Endothelial cell of umbilical vein (primary cell): Measurements from ENCODE around the gene DAGLB. TPM values are rescaled to one million over a fixed set of nuclear protein-coding genes. Genes with fewer than 3 reads are reported as not detected.

Experiments used
- BruUV-seq: library from RNA; stranded (reverse); fragments of 400-500 nt; replicated peaks from 2 replicates; lab custom pipeline; 2021; lab: Mats Ljungman, UMichigan
- CTCF ChIA-PET: fragments of 300-600, 350-600 bp; sonication (Branson Sonifier 250); formaldehyde crosslinking; loops from one replicate; lab custom pipeline; 2021; ENCODE audit warnings: antibody characterized with exemption, inconsistent platforms; lab: Charles Lee
- POLR2A ChIA-PET: fragments of 300-600, 350-600 bp; sonication (Branson Sonifier 250); formaldehyde crosslinking; loops from one replicate; lab custom pipeline; 2021; ENCODE audit warnings: antibody characterized with exemption, inconsistent platforms; lab: Charles Lee
- DNase-seq: peaks from one replicate; pipeline ENCODE4 v3.0.0-alpha.2; 2011; ENCODE audit warnings: low read depth, low spot score
- FAIRE-seq: peaks from 2 replicates; lab custom pipeline; 2011; peaks lifted over from hg19 to GRCh38; lab: Jason Lieb, UNC
- H2AFZ ChIP-seq: 2 replicates; pipeline ENCODE4 v1.6.0; 2012; ENCODE audit warnings: low read depth, low read length, control low read depth, inconsistent platforms
- H3K27ac ChIP-seq: 2 replicates; pipeline ENCODE4 v1.5.1; 2011; ENCODE audit warnings: low read depth, mild to moderate bottlenecking, control low read depth, low read length, moderate library complexity; ENCODE audit not compliant: insufficient read depth
- H3K27me3 ChIP-seq, 2 experiments: 2 replicates each; pipeline versions ENCODE4 v1.6.0 to v1.6.1; 2011; ENCODE audit warnings: low read length in 2 of 2, mixed read lengths in 1 of 2; ENCODE audit not compliant: control insufficient read depth in 2 of 2, insufficient read depth in 2 of 2
- H3K36me3 ChIP-seq, 2 experiments: 2 replicates in 1 of 2; 3 replicates in 1 of 2; pipeline ENCODE4 v1.5.1; 2011; ENCODE audit warnings: low read length in 2 of 2, mild to moderate bottlenecking in 1 of 2, moderate library complexity in 1 of 2; ENCODE audit not compliant: control insufficient read depth in 2 of 2, insufficient read depth in 2 of 2; ENCODE audit errors: extremely low read depth in 1 of 2
- H3K4me1 ChIP-seq: 3 replicates; pipeline ENCODE4 v1.5.1; 2011; ENCODE audit warnings: mild to moderate bottlenecking, low read length; ENCODE audit not compliant: control insufficient read depth, insufficient read depth; ENCODE audit errors: extremely low read depth
- H3K4me2 ChIP-seq: 2 replicates; pipeline ENCODE4 v1.6.1; 2011; ENCODE audit warnings: low read length, control low read depth, mixed read lengths; ENCODE audit not compliant: insufficient read depth
- H3K4me3 ChIP-seq, 3 experiments: fragments of 200-600 bp in 1 of 3; sonication (generic), shearing (Covaris generic) in 1 of 3; replicated peaks in 1 of 3; 2 replicates each; pipeline ENCODE4 v1.5.1; 2011 to 2016; ENCODE audit warnings: control low read depth in 3 of 3, low read length in 3 of 3, mild to moderate bottlenecking in 2 of 3, inconsistent platforms in 1 of 3, low read depth in 1 of 3, moderate library complexity in 1 of 3; ENCODE audit not compliant: insufficient read depth in 1 of 3
- H3K79me2 ChIP-seq: 2 replicates; pipeline ENCODE4 v1.6.0; 2012; ENCODE audit warnings: low read length, inconsistent platforms; ENCODE audit not compliant: control insufficient read depth, insufficient read depth
- H3K9ac ChIP-seq: replicated peaks from 2 replicates; pipeline ENCODE3; 2011; ENCODE audit warnings: low read length, control low read depth; ENCODE audit not compliant: insufficient read depth; ENCODE audit errors: extremely low read depth
- H3K9me1 ChIP-seq: replicated peaks from 3 replicates; pipeline ENCODE4 v1.6.0; 2011; ENCODE audit warnings: mild to moderate bottlenecking, low read length; ENCODE audit not compliant: control insufficient read depth, insufficient read depth; ENCODE audit errors: extremely low read depth
- H3K9me3 ChIP-seq: replicated peaks from 2 replicates; pipeline ENCODE4 v1.5.1; 2012; ENCODE audit warnings: low read length, inconsistent platforms; ENCODE audit not compliant: control insufficient read depth, insufficient read depth
- H4K20me1 ChIP-seq: replicated peaks from 2 replicates; pipeline ENCODE3; 2011; ENCODE audit warnings: mild to moderate bottlenecking, low read length; ENCODE audit not compliant: control insufficient read depth, insufficient read depth; ENCODE audit errors: extremely low read depth
- CTCF ChIP-seq, 2 donors: IDR thresholded peaks; 1 replicate in 1 of 2; 2 replicates in 1 of 2; pipeline ENCODE4 v1.5.1; 2011; ENCODE audit warnings: low read length in 2 of 2, mild to moderate bottlenecking in 2 of 2, moderate library complexity in 2 of 2, control low read depth in 1 of 2, inconsistent platforms in 1 of 2, low read depth in 1 of 2; ENCODE audit not compliant: insufficient read depth in 1 of 2; ENCODE audit errors: extremely low read depth in 1 of 2
- EZH2 ChIP-seq: IDR thresholded peaks from 2 replicates; pipeline ENCODE4 v1.6.1; 2012; ENCODE audit warnings: borderline replicate concordance, low read depth, mild to moderate bottlenecking, moderate library complexity, low read length, inconsistent platforms; ENCODE audit not compliant: severe bottlenecking
- FOS ChIP-seq: IDR thresholded peaks from 2 replicates; pipeline ENCODE4 v1.6.1; 2011; ENCODE audit warnings: mild to moderate bottlenecking, low read length, moderate library complexity, borderline replicate concordance; ENCODE audit not compliant: insufficient read depth
- GATA2 ChIP-seq: IDR thresholded peaks from 2 replicates; pipeline ENCODE4 v1.7.0; 2011; ENCODE audit warnings: low read depth, mild to moderate bottlenecking, moderate library complexity, mixed read lengths, low read length; ENCODE audit not compliant: insufficient read length, insufficient read depth
- JUN ChIP-seq: IDR thresholded peaks from 2 replicates; pipeline ENCODE4 v1.6.1; 2011; ENCODE audit warnings: borderline replicate concordance, low read depth; ENCODE audit not compliant: insufficient read length, insufficient read depth
- MAX ChIP-seq: IDR thresholded peaks from 2 replicates; pipeline ENCODE4 v1.6.1; 2011; ENCODE audit not compliant: insufficient read depth, insufficient read length
- MYC ChIP-seq: IDR thresholded peaks from one replicate; pipeline ENCODE4 v1.6.1; 2011; ENCODE audit warnings: mild to moderate bottlenecking, low read depth, low read length
- POLR2A ChIP-seq: IDR thresholded peaks from 2 replicates; pipeline ENCODE4 v1.6.1; 2012; ENCODE audit warnings: low read depth, mild to moderate bottlenecking, control low read depth, low read length
- POLR2AphosphoS5 ChIP-seq: IDR thresholded peaks from 2 replicates; pipeline ENCODE4 v1.6.1; 2012; ENCODE audit warnings: low read depth, mild to moderate bottlenecking, control low read depth, low read length, moderate library complexity; ENCODE audit not compliant: insufficient read depth
- dilution Hi-C: fragments of 300-500 bp; cut with MboI; formaldehyde crosslinking; loops from one replicate; pipeline ENCODE4 v1.15.0; 2019; ENCODE audit warnings: low sequenced_read_pairs; ENCODE audit not compliant: extremely low pct_ligation_motif_present
- intact Hi-C: fragments of 100-400 bp; cut with micrococcal nuclease; formaldehyde crosslinking; loops from one replicate; pipeline ENCODE4 v1.10.0; 2022
- polyA plus RNA-seq, 4 experiments: library from polyadenylated mRNA; depleted of rRNA in 3 of 4; stranded (reverse) in 3 of 4; unstranded in 1 of 4; fragments of >200 nt; gene quantifications; 2 replicates each; pipeline versions ENCODE4 v1.2.1 to v1.2.3, GENCODE V29; 2011 to 2012; ENCODE audit warnings: missing spikeins in 1 of 4
- total RNA-seq: library from RNA; stranded (reverse); gene quantifications from 2 replicates; pipeline ENCODE4 v1.2.3, GENCODE V29; 2021

DAGLB gene
- total and polyA plus RNA-seq, 2 donors (not counting 3 experiments of a cell fraction or from before 2014, with no cell fraction given): 28.2 to 48.2 TPM

GRCh38 chr7:6395898-6396595 lies 51.7 kb downstream of the DAGLB start:
- Histone ChIP-seq H3K4me1 (peaks cover 19% of the 10 kb centered on the region), H4K20me1 (peaks cover 10% of the 10 kb centered on the region), H3K9me3 (no peaks in the 10 kb centered on the region), H3K4me2 (no peak overlapping the region), H3K4me3 (no peak overlapping the region), H3K27ac (no peak overlapping the region), H2AFZ (no peak overlapping the region), H3K36me3 (peaks cover 4 to 12% of the 10 kb centered on the region in 2 experiments), H3K9me1 (no peaks in the 10 kb centered on the region), H3K27me3 (no peaks in the 10 kb centered on the region), H3K79me2 (peaks cover 93% of the 10 kb centered on the region), H3K9ac (no peak overlapping the region)
- no peak for FAIRE-seq
- dilution Hi-C loops (no loop called here), intact Hi-C loops (no loop called here)
- no TSS peak for BruUV-seq
- TF ChIP-seq JUN: no peak
- TF ChIP-seq FOS: no peak
- no peak for TF ChIP-seq MAX
- TF ChIP-seq CTCF (IDR thresholded peaks at IDR 0.05; ENCODE audit: extremely low read depth in 1 of 2, insufficient read depth in 1 of 2, low read depth in 1 of 2, low read length in 2 of 2): no peak
- TF ChIP-seq POLR2AphosphoS5: no peak
- TF ChIP-seq POLR2A: no peak
- TF ChIP-seq MYC: no peak
- TF ChIP-seq EZH2: no peak
- TF ChIP-seq GATA2: no peak
- CTCF ChIA-PET: no interaction called here
- no peak for DNase-seq
- POLR2A ChIA-PET: no interaction called here
